H9 (cell line): ENCODE data around the gene BNIP5. TPM values are rescaled to one million over a fixed set of nuclear protein-coding genes. Genes with fewer than 3 reads are reported as not detected.

Experiments used
- DNase-seq: peaks from one replicate; pipeline ENCODE4 v3.0.0-alpha.2; 2017
- H2AFZ ChIP-seq: one replicate; pipeline ENCODE4 v1.6.1; 2013; ENCODE audit warnings: mild to moderate bottlenecking, low read length, control low read depth, moderate library complexity
- H2AK5ac ChIP-seq: 2 replicates; pipeline ENCODE4 v1.6.1; 2013; ENCODE audit warnings: low read length, control low read depth, mixed read lengths; ENCODE audit not compliant: insufficient read length
- H2BK120ac ChIP-seq: one replicate; pipeline ENCODE4 v1.6.1; 2013; ENCODE audit warnings: low read depth, mild to moderate bottlenecking, low read length, control low read depth, inconsistent platforms; ENCODE audit not compliant: poor library complexity, severe bottlenecking
- H2BK12ac ChIP-seq: 2 replicates; pipeline ENCODE4 v1.6.1; 2013; ENCODE audit warnings: low read length, control low read depth, mixed read lengths, low read depth; ENCODE audit not compliant: insufficient read length
- H2BK15ac ChIP-seq: 2 replicates; pipeline ENCODE4 v1.6.1; 2013; ENCODE audit warnings: low read depth, low read length, control low read depth
- H2BK20ac ChIP-seq: one replicate; pipeline ENCODE4 v1.6.1; 2013; ENCODE audit warnings: low read depth, mild to moderate bottlenecking, low read length, control low read depth, inconsistent platforms; ENCODE audit not compliant: poor library complexity, severe bottlenecking
- H2BK5ac ChIP-seq: 2 replicates; pipeline ENCODE4 v1.6.1; 2013; ENCODE audit warnings: low read length, control low read depth, mixed read lengths; ENCODE audit not compliant: insufficient read length
- H3K14ac ChIP-seq: 2 replicates; pipeline ENCODE4 v1.6.1; 2013; ENCODE audit warnings: low read length, control low read depth; ENCODE audit not compliant: insufficient read depth
- H3K18ac ChIP-seq: 2 replicates; pipeline ENCODE4 v1.6.1; 2013; ENCODE audit warnings: low read depth, mild to moderate bottlenecking, mixed read lengths, low read length, control low read depth; ENCODE audit not compliant: insufficient read length
- H3K23ac ChIP-seq: 2 replicates; pipeline ENCODE4 v1.6.1; 2013; ENCODE audit warnings: low read length, control low read depth, mixed read lengths, low read depth; ENCODE audit not compliant: insufficient read length
- H3K23me2 ChIP-seq: 2 replicates; pipeline ENCODE4 v1.6.1; 2013; ENCODE audit warnings: low read depth, mild to moderate bottlenecking, mixed read lengths, low read length, control low read depth; ENCODE audit not compliant: insufficient read length, poor library complexity, severe bottlenecking
- H3K27ac ChIP-seq: 2 replicates; pipeline ENCODE4 v1.5.1; 2013; ENCODE audit warnings: low read length, control low read depth, mixed read lengths, low read depth; ENCODE audit not compliant: insufficient read length
- H3K27me3 ChIP-seq: 2 replicates; pipeline ENCODE4 v1.6.1; 2013; ENCODE audit warnings: low read length, control low read depth, inconsistent platforms; ENCODE audit not compliant: insufficient read depth
- H3K4ac ChIP-seq: 2 replicates; pipeline ENCODE4 v1.6.1; 2013; ENCODE audit warnings: low read depth, mild to moderate bottlenecking, control low read depth, inconsistent platforms, low read length, moderate library complexity
- H3K4me1 ChIP-seq: 2 replicates; pipeline ENCODE4 v1.6.1; 2013; ENCODE audit warnings: low read length, control low read depth, inconsistent platforms; ENCODE audit not compliant: insufficient read depth
- H3K4me2 ChIP-seq: 2 replicates; pipeline ENCODE4 v1.6.1; 2013; ENCODE audit warnings: low read length, control low read depth, mixed read lengths; ENCODE audit not compliant: insufficient read length, insufficient read depth
- H3K56ac ChIP-seq: 2 replicates; pipeline ENCODE4 v1.6.1; 2013; ENCODE audit warnings: low read depth, mild to moderate bottlenecking, mixed read lengths, low read length, control low read depth; ENCODE audit not compliant: insufficient read length
- H3K79me1 ChIP-seq: 2 replicates; pipeline ENCODE4 v1.6.1; 2013; ENCODE audit warnings: low read depth, mild to moderate bottlenecking, moderate library complexity, low read length, control low read depth, inconsistent platforms; ENCODE audit not compliant: insufficient read depth, poor library complexity, severe bottlenecking
- H3K79me2 ChIP-seq: 2 replicates; pipeline ENCODE4 v1.6.1; 2013; ENCODE audit warnings: low read length, control low read depth, inconsistent platforms; ENCODE audit not compliant: insufficient read depth
- H3K9ac ChIP-seq: 2 replicates; pipeline ENCODE4 v1.6.1; 2013; ENCODE audit warnings: low read length, control low read depth, mixed read lengths; ENCODE audit not compliant: insufficient read length; ENCODE audit errors: extremely low read depth
- H3K9me3 ChIP-seq: one replicate; pipeline ENCODE4 v1.6.1; 2013; ENCODE audit warnings: low read depth, low read length, inconsistent platforms; ENCODE audit not compliant: control insufficient read depth
- H3T11ph ChIP-seq: one replicate; pipeline ENCODE4 v1.6.1; 2013; ENCODE audit warnings: mild to moderate bottlenecking, low read length, control low read depth, inconsistent platforms
- H4K20me1 ChIP-seq: one replicate; pipeline ENCODE4 v1.6.1; 2013; ENCODE audit not compliant: control insufficient read depth, insufficient read length, insufficient read depth
- H4K5ac ChIP-seq: 2 replicates; pipeline ENCODE4 v1.6.1; 2013; ENCODE audit warnings: low read depth, mild to moderate bottlenecking, mixed read lengths, low read length, control low read depth; ENCODE audit not compliant: insufficient read length
- H4K8ac ChIP-seq: replicated peaks from 2 replicates; pipeline ENCODE4 v1.6.1; 2013; ENCODE audit warnings: low read length, control low read depth, mixed read lengths, low read depth; ENCODE audit not compliant: insufficient read length
- H4K91ac ChIP-seq: 2 replicates; pipeline ENCODE4 v1.6.1; 2013; ENCODE audit warnings: low read depth, mild to moderate bottlenecking, moderate library complexity, mixed read lengths, low read length, control low read depth; ENCODE audit not compliant: insufficient read length
- H3K27ac Mint-ChIP-seq, 3 experiments: 2 replicates in 2 of 3; 3 replicates in 1 of 3; pipeline ENCODE4 v1.8.0; 2020 to 2021; ENCODE audit warnings: mixed read lengths in 3 of 3, mild to moderate bottlenecking in 1 of 3, moderate library complexity in 1 of 3
- H3K27me3 Mint-ChIP-seq: 2 replicates; pipeline ENCODE4 v1.8.0; 2021; ENCODE audit warnings: low read depth, mild to moderate bottlenecking, moderate library complexity, mixed read lengths
- H3K36me3 Mint-ChIP-seq, 3 experiments: 2 replicates in 2 of 3; 3 replicates in 1 of 3; pipeline ENCODE4 v1.8.0; 2020 to 2021; ENCODE audit warnings: low read depth in 3 of 3, mixed read lengths in 3 of 3; ENCODE audit not compliant: insufficient read depth in 1 of 3
- H3K4me1 Mint-ChIP-seq, 2 experiments: 2 replicates each; pipeline ENCODE4 v1.8.0; 2020; ENCODE audit warnings: mixed read lengths in 2 of 2
- H3K4me3 Mint-ChIP-seq, 2 experiments: 2 replicates in 1 of 2; 3 replicates in 1 of 2; pipeline ENCODE4 v1.8.0; 2020 to 2021; ENCODE audit warnings: mild to moderate bottlenecking in 2 of 2, mixed read lengths in 2 of 2, moderate library complexity in 1 of 2
- H3K9me3 Mint-ChIP-seq, 2 experiments: 2 replicates in 1 of 2; 3 replicates in 1 of 2; pipeline ENCODE4 v1.8.0; 2020; ENCODE audit warnings: mild to moderate bottlenecking in 2 of 2, mixed read lengths in 2 of 2, moderate library complexity in 1 of 2
- CTCF ChIP-seq: fragments of 200-600 bp; sonication (generic); conservative IDR thresholded peaks from 3 replicates; pipeline ENCODE4 v1.8.0; 2021; ENCODE audit warnings: antibody characterized with exemption, mild to moderate bottlenecking
- WGBS: extraction: QIAGEN DNeasy Blood & Tissue Kit; methylation state at CpG from one replicate; pipeline ENCODE4 v1.1.7; 2013; ENCODE audit warnings: missing lambda C conversion rate, low lambda C conversion rate, mixed read lengths; ENCODE audit not compliant: insufficient read length; ENCODE audit errors: extremely low coverage; 5-methylcytosine and 5-hydroxymethylcytosine counted together
- total RNA-seq: library from RNA; stranded (reverse); gene quantifications from 2 replicates; pipeline ENCODE4 v1.2.1, GENCODE V29; 2021

The BNIP5 gene
- total RNA-seq, 1 experiment from 2014 or later = not detected

DNA sequence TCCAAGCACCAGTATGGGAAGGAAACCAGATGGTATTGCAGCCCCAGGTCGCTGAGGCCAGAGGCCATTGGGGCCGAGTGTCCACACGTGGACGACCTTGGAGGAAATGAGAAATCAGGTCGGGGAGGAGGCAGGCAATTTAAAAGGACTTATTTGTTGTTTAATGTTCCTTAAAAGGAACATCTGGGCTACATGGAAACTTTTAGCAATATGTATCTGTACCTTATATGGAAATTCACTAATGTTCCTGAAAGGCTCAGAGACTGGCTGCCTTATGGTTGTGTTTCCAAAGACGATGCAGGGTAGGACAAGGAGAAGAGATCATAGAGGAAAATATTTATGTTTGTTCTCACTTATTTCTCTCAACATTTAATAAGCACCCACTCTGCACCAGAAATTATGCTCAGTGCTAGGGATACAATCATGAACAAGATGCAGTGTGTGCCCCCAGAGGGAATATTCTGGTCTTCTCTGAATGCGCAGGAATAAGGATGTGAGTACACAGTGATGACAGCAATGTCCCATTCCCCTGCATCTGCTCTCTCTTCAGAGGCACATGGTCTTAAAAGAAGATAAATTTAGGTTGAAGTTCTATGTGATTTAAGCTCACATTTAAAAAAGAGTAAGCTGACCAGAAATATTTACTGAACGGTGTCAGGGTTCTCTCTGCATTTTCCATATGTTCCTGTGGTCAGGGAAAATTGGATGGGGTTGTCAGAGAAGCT, 3.4 kb downstream of the BNIP5 start:
- Histone ChIP-seq H2AFZ (no peak overlapping the region), H3K79me2 (no peaks in the 10 kb centered on the region), H3K14ac (no peak overlapping the region), H3K27ac (no peak overlapping the region), H4K8ac (no peak overlapping the region), H3K4ac (no peak overlapping the region), H2AK5ac (no peak overlapping the region), H3K23me2 (no peaks in the 10 kb centered on the region), H3K9ac (no peak overlapping the region), H4K5ac (no peak overlapping the region), H3K56ac (no peak overlapping the region), H4K91ac (no peak overlapping the region), H2BK20ac (no peak overlapping the region), H2BK5ac (no peak overlapping the region), H2BK12ac (no peak overlapping the region), H3K79me1 (no peaks in the 10 kb centered on the region), H3K4me2 (no peak overlapping the region), H3K9me3 (no peaks in the 10 kb centered on the region), H3K27me3 (no peaks in the 10 kb centered on the region), H2BK15ac (no peak overlapping the region), H3K18ac (no peak overlapping the region), H3K4me1 (no peaks in the 10 kb centered on the region), H2BK120ac (no peak overlapping the region), H4K20me1 (no peaks in the 10 kb centered on the region), H3K23ac (no peak overlapping the region), H3T11ph (no peak overlapping the region)
- H3K27me3 Mint-ChIP-seq = peaks cover 25% of the 10 kb centered on the region
- H3K36me3 Mint-ChIP-seq = no peaks in the 10 kb centered on the region
- TF ChIP-seq CTCF = no peak
- H3K4me3 Mint-ChIP-seq = no peak overlapping the region
- H3K4me1 Mint-ChIP-seq = peaks cover 11 to 27% of the 10 kb centered on the region in 2 experiments
- no CpG with 5 or more reads among the region's 8 CpGs for WGBS
- DNase-seq = no peak
- H3K27ac Mint-ChIP-seq = no peak overlapping the region
- no peaks in the 10 kb centered on the region for H3K9me3 Mint-ChIP-seq
